Renal pelvis (tissue), 12 donors: ENCODE results near the gene STOX2. TPM values are rescaled to one million over a fixed set of nuclear protein-coding genes. Genes with fewer than 3 reads are reported as not detected.

ENCODE experiments used
- DNase-seq: peaks from one replicate; pipeline ENCODE4 v3.0.0-alpha.2; 2013
- long read RNA-seq, 16 experiments: transcript quantifications; one replicate each; lab custom pipeline, GENCODE V29; 2026
- polyA plus RNA-seq, 3 donors: library from polyadenylated mRNA; unstranded; fragments of 120-200 nt; gene quantifications; one replicate each; pipeline ENCODE4 v1.2.1, GENCODE V29; 2013; ENCODE audit not compliant: insufficient read length in 3 of 3

Gene STOX2, protein sequence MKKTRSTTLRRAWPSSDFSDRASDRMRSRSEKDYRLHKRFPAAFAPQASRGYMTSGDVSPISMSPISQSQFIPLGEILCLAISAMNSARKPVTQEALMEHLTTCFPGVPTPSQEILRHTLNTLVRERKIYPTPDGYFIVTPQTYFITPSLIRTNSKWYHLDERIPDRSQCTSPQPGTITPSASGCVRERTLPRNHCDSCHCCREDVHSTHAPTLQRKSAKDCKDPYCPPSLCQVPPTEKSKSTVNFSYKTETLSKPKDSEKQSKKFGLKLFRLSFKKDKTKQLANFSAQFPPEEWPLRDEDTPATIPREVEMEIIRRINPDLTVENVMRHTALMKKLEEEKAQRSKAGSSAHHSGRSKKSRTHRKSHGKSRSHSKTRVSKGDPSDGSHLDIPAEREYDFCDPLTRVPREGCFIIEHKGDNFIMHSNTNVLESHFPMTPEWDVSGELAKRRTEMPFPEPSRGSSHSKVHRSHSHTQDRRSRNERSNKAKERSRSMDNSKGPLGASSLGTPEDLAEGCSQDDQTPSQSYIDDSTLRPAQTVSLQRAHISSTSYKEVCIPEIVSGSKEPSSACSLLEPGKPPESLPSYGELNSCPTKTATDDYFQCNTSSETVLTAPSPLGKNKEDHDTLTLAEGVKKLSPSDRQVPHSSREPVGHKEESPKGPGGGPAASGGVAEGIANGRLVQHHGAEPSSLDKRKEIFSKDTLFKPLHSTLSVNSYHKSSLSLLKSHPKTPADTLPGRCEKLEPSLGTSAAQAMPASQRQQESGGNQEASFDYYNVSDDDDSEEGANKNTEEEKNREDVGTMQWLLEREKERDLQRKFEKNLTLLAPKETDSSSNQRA (N-terminal part only)
- polyA plus RNA-seq, result 10 to 100 TPM; 10.0 to 13.2 (median 10.3) TPM
- long read RNA-seq, donor 1, partial matches to known transcripts, result 0 of 1 reads
- long read RNA-seq, donor 1, other reads (novel, unspliced or antisense), result 0 of 1 reads
- long read RNA-seq, donor 2, partial matches to known transcripts, result 0 of 1 reads
- long read RNA-seq, donor 2, other reads (novel, unspliced or antisense), result 0 of 1 reads
- long read RNA-seq, donor 3, partial matches to known transcripts, result 0 of 1 reads
- long read RNA-seq, donor 3, other reads (novel, unspliced or antisense), result 0 of 1 reads
- long read RNA-seq, donor 4, result 0 reads
- long read RNA-seq, donor 5, partial matches to known transcripts, result 0 of 1 reads
- long read RNA-seq, donor 5, other reads (novel, unspliced or antisense), result 0 of 1 reads
- long read RNA-seq, donor 6, partial matches to known transcripts, result 0 of 2 reads
- long read RNA-seq, donor 6, other reads (novel, unspliced or antisense), result 0 of 2 reads
- long read RNA-seq, donor 7, partial matches to known transcripts, result 0 of 1 reads
- long read RNA-seq, donor 7, other reads (novel, unspliced or antisense), result 0 of 1 reads
- long read RNA-seq, donor 8, result 0 reads
- long read RNA-seq, donor 9, result 0 reads
- long read RNA-seq, donor 10, result 0 reads
- long read RNA-seq, donor 11, result 0 reads
- long read RNA-seq, donor 12, result 0 reads
- long read RNA-seq, donor 13, partial matches to known transcripts, result 0 of 2 reads
- long read RNA-seq, donor 13, other reads (novel, unspliced or antisense), result 0 of 2 reads
- long read RNA-seq, donor 14, partial matches to known transcripts, result 0 of 4 reads
- long read RNA-seq, donor 14, other reads (novel, unspliced or antisense), result 0 of 4 reads
- long read RNA-seq, donor 15, result 0 reads
- long read RNA-seq, donor 16, result 0 reads

DNA sequence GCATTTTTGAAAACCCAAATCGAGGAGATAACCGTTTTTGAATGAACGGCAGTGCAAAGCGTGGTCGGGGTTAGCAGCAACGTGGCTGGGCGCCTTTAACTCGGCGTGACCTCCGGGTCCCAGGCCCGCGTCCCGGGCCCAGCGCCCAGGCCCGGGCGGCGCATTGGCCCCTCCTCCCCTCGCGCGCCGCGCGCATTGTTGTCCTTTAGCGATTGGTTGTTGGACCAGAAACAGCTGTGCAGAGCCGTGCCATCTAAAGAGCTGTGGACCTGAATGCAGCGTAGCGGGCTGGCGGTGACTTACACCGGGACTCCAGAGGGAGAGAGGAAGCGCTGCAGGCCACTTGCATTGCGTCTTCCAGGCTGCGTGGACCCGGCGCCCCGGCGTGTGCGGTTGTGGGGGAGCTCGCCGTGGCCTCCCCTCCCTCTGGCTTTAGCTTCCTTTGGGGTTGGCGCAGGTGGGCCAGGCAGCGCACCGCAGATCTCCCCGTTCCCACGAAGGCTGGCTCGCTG is at the start of gene STOX2:
Gene STOX2 (plus strand): TSS at position 227 of the 512 bp plus-strand sequence. CDS start 1,484 bp downstream, outside the sequence.
- peak; percentile 80 for DNase-seq

DNA sequence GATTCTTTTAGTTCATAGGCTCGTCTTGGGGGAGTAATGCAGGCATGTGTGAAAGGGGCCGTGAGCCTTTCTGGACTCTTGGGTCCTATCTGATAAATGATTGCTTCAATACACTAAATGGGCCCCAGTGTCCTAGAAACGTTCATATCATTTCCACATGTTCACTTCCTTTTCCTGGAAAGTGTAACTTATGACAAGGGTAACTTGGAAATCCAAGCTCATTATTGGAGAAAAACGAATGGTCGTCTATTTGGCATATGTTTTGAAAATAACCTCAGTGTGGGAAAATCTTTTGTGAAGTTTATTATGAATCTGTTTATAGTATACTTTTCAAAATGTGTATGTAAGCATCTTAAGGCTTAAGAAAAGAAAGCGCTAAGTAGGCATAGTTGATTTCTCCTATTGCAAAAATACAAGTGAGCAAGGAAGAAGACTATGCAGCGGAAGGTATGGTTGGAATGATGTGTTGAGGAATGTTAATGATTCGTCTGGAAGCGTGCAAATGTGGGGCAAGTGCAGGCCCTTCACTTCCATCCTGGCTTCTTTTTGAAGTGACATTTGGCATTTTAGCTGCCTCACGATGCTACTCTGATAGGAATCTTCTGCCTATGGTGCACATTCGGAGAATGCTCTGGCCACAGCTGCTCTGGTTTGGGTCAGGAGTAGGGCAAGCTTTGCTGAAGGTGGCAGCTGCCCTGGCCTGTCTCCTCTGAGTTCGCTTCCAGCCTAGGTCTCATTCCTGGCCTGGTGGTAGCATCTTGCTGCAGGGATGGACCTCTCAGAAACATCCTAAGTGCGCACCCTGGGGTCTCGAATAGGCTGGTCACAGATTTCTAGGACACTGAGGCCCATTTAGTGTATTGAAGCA is 49.5 kb upstream of the STOX2 start:
- DNase-seq, result no peak

- no peak for DNase-seq
Observed at GRCh38 chr4:183857040-183857439, 48.1 kb upstream of the STOX2 start.

DNA sequence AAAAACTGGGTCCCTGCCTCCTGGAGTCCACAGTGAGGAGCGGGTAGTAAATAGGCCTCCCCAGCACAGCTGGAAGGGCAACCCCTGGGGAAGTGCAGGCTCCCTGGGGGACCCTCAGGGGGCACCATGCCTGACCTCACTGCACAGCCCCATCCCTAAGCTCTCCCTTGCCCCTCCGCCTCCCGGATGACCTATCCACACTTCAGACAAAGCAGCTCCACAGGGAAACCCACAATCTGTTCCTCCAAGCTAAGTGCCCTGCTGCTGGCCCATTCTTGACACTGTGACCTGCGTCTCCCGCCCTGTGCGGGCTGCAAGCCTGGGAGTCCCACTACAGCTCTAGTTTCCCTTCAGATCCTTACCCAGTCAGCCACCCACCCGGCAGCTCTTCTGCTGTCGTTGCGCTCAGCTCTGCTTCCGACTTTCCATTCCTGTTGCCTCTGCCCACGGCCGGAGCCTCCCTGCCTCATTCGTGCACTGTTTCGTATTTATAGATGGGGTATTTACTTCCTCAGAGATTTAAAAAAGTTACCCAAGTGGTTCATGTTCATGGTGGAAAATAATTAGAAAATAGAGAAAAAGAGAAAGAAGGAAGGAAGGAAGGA is 47.0 kb upstream of the STOX2 start:
- no peak for DNase-seq

- DNase-seq, result no peak
Observed at GRCh38 chr4:183860119-183860518, 45.0 kb upstream of the STOX2 start.

- DNase-seq, result no peak
Observed at GRCh38 chr4:183860731-183861130, 44.4 kb upstream of the STOX2 start.

GRCh38 chr4:183861426-183861825 is 43.7 kb upstream of the STOX2 start:
- no peak for DNase-seq

DNA sequence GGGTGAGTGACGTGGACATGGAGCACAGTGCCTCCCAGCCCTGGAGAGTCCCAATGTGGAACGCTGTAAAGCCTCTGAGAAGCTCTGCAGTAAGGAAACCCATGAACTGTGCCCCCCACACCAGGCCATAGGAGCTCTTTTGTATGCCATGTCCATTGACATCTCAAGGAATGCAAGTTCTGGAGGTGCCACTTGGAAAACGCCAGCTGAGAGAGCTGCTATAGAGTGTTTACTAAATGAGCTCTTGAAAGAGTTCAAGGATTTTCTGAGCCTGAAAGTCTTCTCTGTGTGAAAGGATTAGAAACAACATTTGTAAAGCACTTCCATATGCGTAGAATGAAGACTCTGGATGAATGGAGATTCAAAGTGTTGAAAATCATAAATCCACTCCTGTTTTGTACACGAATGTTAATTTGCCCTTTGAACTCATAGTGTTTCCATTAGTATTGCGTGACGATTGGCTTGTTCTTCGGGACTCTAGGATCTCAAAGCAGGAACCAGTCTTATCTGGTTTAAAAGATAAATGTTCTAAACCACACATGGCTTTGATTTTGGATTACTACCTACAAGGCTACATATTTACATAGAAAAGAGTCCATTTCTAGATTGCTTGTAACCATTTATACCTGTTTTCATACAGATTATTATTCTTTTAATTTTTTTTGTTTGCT is 41.8 kb upstream of the STOX2 start:
- DNase-seq, result no peak

DNA sequence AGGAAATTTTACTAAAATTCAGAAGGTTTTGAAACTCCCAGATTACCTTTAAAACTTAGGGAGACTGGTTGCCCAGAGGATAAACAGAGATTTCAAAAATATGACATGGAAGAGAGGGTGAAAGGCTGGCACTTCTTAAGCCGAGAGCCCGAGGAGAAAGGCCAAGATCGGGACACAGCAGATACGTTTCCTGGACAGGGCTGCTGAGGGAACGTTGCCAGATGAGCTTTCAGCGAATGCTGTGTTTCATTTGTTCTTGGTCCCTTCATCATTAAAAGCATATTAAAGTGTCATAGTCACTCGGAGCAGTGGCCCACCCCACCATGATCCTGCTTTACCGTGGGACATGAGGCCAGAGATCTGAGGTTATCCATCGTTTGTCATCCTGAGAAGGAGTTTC is 37.9 kb upstream of the STOX2 start:
- no peak for DNase-seq

DNA sequence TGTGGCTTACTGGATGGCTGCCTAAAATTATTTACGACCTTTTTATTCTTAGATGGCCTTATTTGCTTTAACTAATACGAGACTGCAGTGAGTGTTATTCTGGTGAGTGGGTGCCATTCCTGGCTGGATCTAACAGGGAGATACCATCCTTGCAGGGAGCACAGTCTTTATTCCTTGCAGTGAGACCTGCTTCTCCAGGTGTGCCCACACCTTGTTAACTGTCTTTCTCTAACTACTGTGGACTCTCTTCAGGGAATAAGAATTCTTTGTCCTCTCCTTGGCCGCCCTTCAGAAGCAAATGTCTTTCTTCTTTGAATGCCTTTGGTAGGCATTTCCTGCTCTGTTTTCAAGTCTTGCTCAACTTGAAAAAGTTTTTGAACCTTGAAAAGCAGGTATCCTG is 34.1 kb upstream of the STOX2 start:
- DNase-seq, result no peak

GRCh38 chr4:183871581-183871980 is 33.5 kb upstream of the STOX2 start:
- DNase-seq, result no peak

- no peak for DNase-seq
Observed at GRCh38 chr4:183872531-183872930, 32.6 kb upstream of the STOX2 start.

- no peak for DNase-seq
Observed at GRCh38 chr4:183873409-183874185, 31.5 kb upstream of the STOX2 start.

- no peak for DNase-seq
Observed at GRCh38 chr4:183875251-183875825, 29.8 kb upstream of the STOX2 start.

DNA sequence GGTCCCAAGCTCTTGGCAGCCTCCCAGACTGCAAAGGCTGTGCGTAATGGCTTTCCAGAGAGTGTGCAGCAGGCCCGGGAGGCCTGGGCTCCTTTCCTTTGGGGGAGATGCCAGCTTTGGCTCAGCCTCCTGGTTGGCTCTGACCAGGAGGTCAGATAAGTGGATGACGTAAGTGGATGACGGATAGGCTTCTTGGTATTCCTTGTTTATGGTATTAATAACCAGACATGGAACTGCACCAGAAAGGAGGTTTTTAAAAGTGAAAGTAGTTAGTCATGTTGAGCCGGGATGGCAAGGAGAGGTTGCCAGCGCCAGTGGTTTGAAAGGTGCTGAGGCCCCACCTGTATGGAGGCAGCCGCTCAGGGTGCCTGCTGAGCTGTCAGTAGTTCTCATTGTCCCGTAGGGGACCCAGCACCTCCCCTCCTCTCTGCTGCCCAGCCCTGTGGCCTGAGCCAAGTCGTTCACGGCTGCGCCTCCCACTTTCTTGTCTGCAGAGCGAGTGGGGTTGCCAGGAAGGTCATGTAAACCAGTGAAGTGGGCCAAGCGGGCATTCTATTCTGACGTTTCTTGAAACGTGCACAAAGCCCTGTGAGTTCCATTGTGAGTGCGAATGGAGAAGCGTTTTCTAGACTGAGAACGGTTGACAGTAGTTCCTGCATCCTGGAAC is 28.7 kb upstream of the STOX2 start:
- peak; percentile 40 for DNase-seq

- DNase-seq, result no peak
Observed at GRCh38 chr4:183878251-183878970, 26.7 kb upstream of the STOX2 start.
